HEK293 (cell line): ENCODE results near the gene NFKBIE.

Source experiments
- CTCF ChIA-PET: fragments of 350-600 bp; formaldehyde crosslinking; extraction: SDS; loops from one replicate; lab custom pipeline; 2021; ENCODE audit warnings: antibody characterized with exemption; lab: Yijun Ruan, JAX
- POLR2A ChIA-PET: fragments of 300-600 bp; formaldehyde crosslinking; extraction: SDS; loops from one replicate; lab custom pipeline; 2020; ENCODE audit warnings: antibody characterized with exemption, inconsistent platforms; lab: Yijun Ruan, JAX
- H3K27ac ChIP-seq: fragments of 200-500 bp; sonication (Bioruptor generic); 2 replicates; pipeline ENCODE4 v1.5.1; 2014; ENCODE audit warnings: low read depth, low read length, control low read depth, inconsistent platforms; ENCODE audit errors: extremely low read depth
- H3K36me3 ChIP-seq, 2 experiments: fragments of 200-500 bp in 1 of 2; sonication (Bioruptor generic) in 1 of 2; 1 replicate in 1 of 2; 2 replicates in 1 of 2; pipeline ENCODE4 v1.5.1; 2014 to 2017; ENCODE audit warnings: inconsistent platforms in 2 of 2, low read length in 2 of 2; ENCODE audit not compliant: control insufficient read depth in 2 of 2, insufficient read depth in 1 of 2
- H3K4me1 ChIP-seq: fragments of 200-500 bp; sonication (Bioruptor generic); 2 replicates; pipeline ENCODE4 v1.5.1; 2014; ENCODE audit warnings: mild to moderate bottlenecking, low read length, inconsistent platforms; ENCODE audit not compliant: control insufficient read depth, insufficient read depth
- H3K4me3 ChIP-seq: 2 replicates; pipeline ENCODE4 v1.5.1; 2011; ENCODE audit warnings: low read depth, mild to moderate bottlenecking, control low read depth, low read length, moderate library complexity
- H3K9me3 ChIP-seq: fragments of 200-500 bp; sonication (Bioruptor generic); 2 replicates; pipeline ENCODE4 v1.5.1; 2014; ENCODE audit warnings: low read depth, low read length, inconsistent platforms; ENCODE audit not compliant: control insufficient read depth, insufficient read depth
- AEBP2 ChIP-seq: fragments of 450-650 bp; formaldehyde crosslinking; IDR thresholded peaks from 2 replicates; pipeline ENCODE4 v1.5.1; 2016; ENCODE audit warnings: missing biosample characterization, missing genetic modification characterization, borderline replicate concordance
- CTCF ChIP-seq: fragments of 450-650 bp; formaldehyde crosslinking; IDR thresholded peaks from 2 replicates; pipeline ENCODE4 v1.5.1; 2016; ENCODE audit warnings: missing biosample characterization, missing genetic modification characterization
- EGR2 ChIP-seq: fragments of 450-650 bp; formaldehyde crosslinking; IDR thresholded peaks from 2 replicates; pipeline ENCODE4 v1.5.1; 2016; ENCODE audit warnings: low read depth, missing biosample characterization, missing genetic modification characterization
- IKZF3 ChIP-seq: fragments of 450-650 bp; IDR thresholded peaks from 2 replicates; pipeline ENCODE4 v1.5.0; 2018; ENCODE audit warnings: missing biosample characterization, mild to moderate bottlenecking, missing genetic modification characterization, moderate library complexity
- OSR2 ChIP-seq: fragments of 450-650 bp; formaldehyde crosslinking; IDR thresholded peaks from 2 replicates; pipeline ENCODE4 v1.5.1; 2016; ENCODE audit warnings: missing biosample characterization, missing genetic modification characterization
- PRDM1 ChIP-seq: fragments of 450-650 bp; formaldehyde crosslinking; IDR thresholded peaks from 2 replicates; pipeline ENCODE4; 2016; ENCODE audit warnings: missing biosample characterization, missing genetic modification characterization
- ZBTB17 ChIP-seq: fragments of 450-650 bp; formaldehyde crosslinking; IDR thresholded peaks from 2 replicates; pipeline ENCODE4 v1.5.1; 2016; ENCODE audit warnings: missing biosample characterization, missing genetic modification characterization
- ZFP3 ChIP-seq: fragments of 450-650 bp; formaldehyde crosslinking; IDR thresholded peaks from 2 replicates; pipeline ENCODE4 v1.5.1; 2016; ENCODE audit warnings: low read depth, missing biosample characterization, missing genetic modification characterization
- ZFP37 ChIP-seq: fragments of 450-650 bp; formaldehyde crosslinking; IDR thresholded peaks from 2 replicates; pipeline ENCODE4 v1.5.1; 2016; ENCODE audit warnings: missing biosample characterization, missing genetic modification characterization
- ZNF114 ChIP-seq: fragments of 450-650 bp; formaldehyde crosslinking; IDR thresholded peaks from 2 replicates; pipeline ENCODE4 v1.5.0; 2017; ENCODE audit warnings: missing biosample characterization, missing genetic modification characterization
- ZNF121 ChIP-seq: fragments of 450-650 bp; formaldehyde crosslinking; IDR thresholded peaks from 2 replicates; pipeline ENCODE4 v1.5.1; 2016; ENCODE audit warnings: missing biosample characterization, missing genetic modification characterization
- ZNF169 ChIP-seq: fragments of 450-650 bp; formaldehyde crosslinking; IDR thresholded peaks from 2 replicates; pipeline ENCODE4 v1.5.1; 2016; ENCODE audit warnings: missing biosample characterization, missing genetic modification characterization
- ZNF174 ChIP-seq: fragments of 450-650 bp; formaldehyde crosslinking; IDR thresholded peaks from 2 replicates; pipeline ENCODE4 v1.5.0; 2017; ENCODE audit warnings: missing biosample characterization, mild to moderate bottlenecking, missing genetic modification characterization
- ZNF350 ChIP-seq: fragments of 450-650 bp; formaldehyde crosslinking; IDR thresholded peaks from 2 replicates; pipeline ENCODE4 v1.5.0; 2017; ENCODE audit warnings: missing biosample characterization, mild to moderate bottlenecking, missing genetic modification characterization
- ZNF366 ChIP-seq: fragments of 450-650 bp; formaldehyde crosslinking; conservative IDR thresholded peaks from 2 replicates; pipeline ENCODE4 v1.5.1; 2016; ENCODE audit warnings: missing biosample characterization, missing genetic modification characterization
- ZNF426 ChIP-seq: fragments of 450-650 bp; formaldehyde crosslinking; IDR thresholded peaks from 2 replicates; pipeline ENCODE4 v1.5.1; 2017; ENCODE audit warnings: missing biosample characterization, missing genetic modification characterization, mild to moderate bottlenecking, inconsistent platforms, moderate library complexity
- ZNF621 ChIP-seq: fragments of 450-650 bp; formaldehyde crosslinking; IDR thresholded peaks from 2 replicates; pipeline ENCODE4 v1.5.1; 2017; ENCODE audit warnings: missing biosample characterization, missing genetic modification characterization
- ZNF623 ChIP-seq: fragments of 450-650 bp; formaldehyde crosslinking; IDR thresholded peaks from 2 replicates; pipeline ENCODE4 v1.5.1; 2016; ENCODE audit warnings: missing biosample characterization, missing genetic modification characterization
- ZNF654 ChIP-seq: fragments of 450-650 bp; formaldehyde crosslinking; IDR thresholded peaks from 2 replicates; pipeline ENCODE4 v1.5.1; 2016; ENCODE audit warnings: low read depth, missing biosample characterization, missing genetic modification characterization
- TF ChIP-seq, protein P1 (sequence below): fragments of 450-650 bp; formaldehyde crosslinking; conservative IDR thresholded peaks from 2 replicates; pipeline ENCODE4 v1.5.1; 2016; ENCODE audit warnings: low read depth, missing biosample characterization, missing genetic modification characterization
- TF ChIP-seq, protein P2 (sequence below): fragments of 450-650 bp; formaldehyde crosslinking; IDR thresholded peaks from 2 replicates; pipeline ENCODE4 v1.5.1; 2016; ENCODE audit warnings: missing biosample characterization, missing genetic modification characterization

NFKBIE gene

GRCh38 chr6:44254191-44255104, 10.9 kb downstream of the NFKBIE start:
- H3K4me3 ChIP-seq = no peak overlapping the region
- CTCF ChIA-PET = interaction anchor here (0.6 to 3.2 kb wide), 25 partner anchors 8 to 1805 kb away, joined by 3 to 35 read pairs (median 3); partner anchors contain the start of genes AARS2 and SLC29A1
- no peaks in the 10 kb centered on the region for H3K9me3 ChIP-seq
- peaks cover 23 to 73% of the 10 kb centered on the region in 2 experiments for H3K36me3 ChIP-seq
- POLR2A ChIA-PET = interaction anchor here (0.6 to 3.7 kb wide), 6 partner anchors 8 to 40 kb away, joined by 3 to 131 read pairs (median 6); partner anchors contain the start of genes HSP90AB1 and SLC29A1
- no peak overlapping the region for H3K27ac ChIP-seq
- 0 out of 2 replicates have a peak, but pooled peaks have one; percentile 9 for TF ChIP-seq EGR2
- no peak for TF ChIP-seq ZNF114
- no peak for TF ChIP-seq ZNF121 (tag by site-specific recombination)
- TF ChIP-seq PRDM1 (tag by site-specific recombination) = no peak
- TF ChIP-seq ZNF366 (tag by site-specific recombination) = 0 out of 2 replicates have a peak, but pooled peaks have one; percentile 16
- H3K4me1 ChIP-seq = no peaks in the 10 kb centered on the region

DNA sequence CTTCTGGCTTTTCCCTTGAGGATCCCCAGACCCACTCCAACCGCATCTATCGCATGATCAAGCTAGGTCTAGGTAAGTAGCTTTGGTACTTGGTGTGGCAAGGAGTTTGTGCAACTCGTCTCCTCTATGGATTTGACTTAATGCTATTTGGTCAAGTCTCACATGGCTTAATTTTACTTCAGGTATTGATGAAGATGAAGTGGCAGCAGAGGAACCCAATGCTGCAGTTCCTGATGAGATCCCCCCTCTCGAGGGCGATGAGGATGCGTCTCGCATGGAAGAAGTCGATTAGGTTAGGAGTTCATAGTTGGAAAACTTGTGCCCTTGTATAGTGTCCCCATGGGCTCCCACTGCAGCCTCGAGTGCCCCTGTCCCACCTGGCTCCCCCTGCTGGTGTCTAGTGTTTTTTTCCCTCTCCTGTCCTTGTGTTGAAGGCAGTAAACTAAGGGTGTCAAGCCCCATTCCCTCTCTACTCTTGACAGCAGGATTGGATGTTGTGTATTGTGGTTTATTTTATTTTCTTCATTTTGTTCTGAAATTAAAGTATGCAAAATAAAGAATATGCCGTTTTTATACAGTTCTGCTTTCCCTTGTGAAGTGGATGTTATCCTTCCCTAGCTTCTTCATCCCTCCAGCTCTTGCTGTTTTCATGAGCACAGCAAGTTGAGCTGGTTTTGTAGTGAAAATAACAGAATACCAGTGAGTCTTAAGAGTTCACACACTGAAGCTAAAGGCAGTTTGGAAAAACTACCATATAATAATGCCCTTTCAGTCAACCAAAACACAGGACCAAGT, 11.8 kb downstream of the NFKBIE start:
- no peak overlapping the region; the same call in 1 of the 2 replicates for H3K27ac ChIP-seq
- no peaks in the 10 kb centered on the region for H3K9me3 ChIP-seq
- no peak overlapping the region for H3K4me3 ChIP-seq
- H3K36me3 ChIP-seq = peaks cover 28 to 76% of the 10 kb centered on the region in 2 experiments
- ChIA-PET POLR2A (interaction anchor here (0.6 to 2.3 kb wide), 3 partner anchors 16 to 35 kb away, joined by 3 to 7 read pairs (median 6); partner anchors contain the start of gene SLC29A1), CTCF (interaction anchor here (0.6 to 2.5 kb wide), 18 partner anchors 9 to 1804 kb away, joined by 3 to 12 read pairs (median 3); partner anchors contain the start of gene SLC29A1)
- H3K4me1 ChIP-seq = no peaks in the 10 kb centered on the region
- TF ChIP-seq IKZF3 (tag by site-specific recombination) = 0 out of 2 replicates have a peak, but pooled peaks have one; percentile 11
- TF ChIP-seq OSR2 (tag by site-specific recombination) = no peak
- TF ChIP-seq, protein P1, sequence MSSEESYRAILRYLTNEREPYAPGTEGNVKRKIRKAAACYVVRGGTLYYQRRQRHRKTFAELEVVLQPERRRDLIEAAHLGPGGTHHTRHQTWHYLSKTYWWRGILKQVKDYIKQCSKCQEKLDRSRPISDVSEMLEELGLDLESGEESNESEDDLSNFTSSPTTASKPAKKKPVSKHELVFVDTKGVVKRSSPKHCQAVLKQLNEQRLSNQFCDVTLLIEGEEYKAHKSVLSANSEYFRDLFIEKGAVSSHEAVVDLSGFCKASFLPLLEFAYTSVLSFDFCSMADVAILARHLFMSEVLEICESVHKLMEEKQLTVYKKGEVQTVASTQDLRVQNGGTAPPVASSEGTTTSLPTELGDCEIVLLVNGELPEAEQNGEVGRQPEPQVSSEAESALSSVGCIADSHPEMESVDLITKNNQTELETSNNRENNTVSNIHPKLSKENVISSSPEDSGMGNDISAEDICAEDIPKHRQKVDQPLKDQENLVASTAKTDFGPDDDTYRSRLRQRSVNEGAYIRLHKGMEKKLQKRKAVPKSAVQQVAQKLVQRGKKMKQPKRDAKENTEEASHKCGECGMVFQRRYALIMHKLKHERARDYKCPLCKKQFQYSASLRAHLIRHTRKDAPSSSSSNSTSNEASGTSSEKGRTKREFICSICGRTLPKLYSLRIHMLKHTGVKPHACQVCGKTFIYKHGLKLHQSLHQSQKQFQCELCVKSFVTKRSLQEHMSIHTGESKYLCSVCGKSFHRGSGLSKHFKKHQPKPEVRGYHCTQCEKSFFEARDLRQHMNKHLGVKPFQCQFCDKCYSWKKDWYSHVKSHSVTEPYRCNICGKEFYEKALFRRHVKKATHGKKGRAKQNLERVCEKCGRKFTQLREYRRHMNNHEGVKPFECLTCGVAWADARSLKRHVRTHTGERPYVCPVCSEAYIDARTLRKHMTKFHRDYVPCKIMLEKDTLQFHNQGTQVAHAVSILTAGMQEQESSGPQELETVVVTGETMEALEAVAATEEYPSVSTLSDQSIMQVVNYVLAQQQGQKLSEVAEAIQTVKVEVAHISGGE (tag by site-specific recombination) = peak; percentile 46; the same call in 1 of the 2 replicates
- TF ChIP-seq ZNF169 (tag by site-specific recombination) = no peak
- peak; percentile 61 for TF ChIP-seq CTCF
- no peak for TF ChIP-seq ZNF623 (tag by site-specific recombination)
- no peak for TF ChIP-seq ZNF174 (tag by site-specific recombination)
- TF ChIP-seq, protein P2, sequence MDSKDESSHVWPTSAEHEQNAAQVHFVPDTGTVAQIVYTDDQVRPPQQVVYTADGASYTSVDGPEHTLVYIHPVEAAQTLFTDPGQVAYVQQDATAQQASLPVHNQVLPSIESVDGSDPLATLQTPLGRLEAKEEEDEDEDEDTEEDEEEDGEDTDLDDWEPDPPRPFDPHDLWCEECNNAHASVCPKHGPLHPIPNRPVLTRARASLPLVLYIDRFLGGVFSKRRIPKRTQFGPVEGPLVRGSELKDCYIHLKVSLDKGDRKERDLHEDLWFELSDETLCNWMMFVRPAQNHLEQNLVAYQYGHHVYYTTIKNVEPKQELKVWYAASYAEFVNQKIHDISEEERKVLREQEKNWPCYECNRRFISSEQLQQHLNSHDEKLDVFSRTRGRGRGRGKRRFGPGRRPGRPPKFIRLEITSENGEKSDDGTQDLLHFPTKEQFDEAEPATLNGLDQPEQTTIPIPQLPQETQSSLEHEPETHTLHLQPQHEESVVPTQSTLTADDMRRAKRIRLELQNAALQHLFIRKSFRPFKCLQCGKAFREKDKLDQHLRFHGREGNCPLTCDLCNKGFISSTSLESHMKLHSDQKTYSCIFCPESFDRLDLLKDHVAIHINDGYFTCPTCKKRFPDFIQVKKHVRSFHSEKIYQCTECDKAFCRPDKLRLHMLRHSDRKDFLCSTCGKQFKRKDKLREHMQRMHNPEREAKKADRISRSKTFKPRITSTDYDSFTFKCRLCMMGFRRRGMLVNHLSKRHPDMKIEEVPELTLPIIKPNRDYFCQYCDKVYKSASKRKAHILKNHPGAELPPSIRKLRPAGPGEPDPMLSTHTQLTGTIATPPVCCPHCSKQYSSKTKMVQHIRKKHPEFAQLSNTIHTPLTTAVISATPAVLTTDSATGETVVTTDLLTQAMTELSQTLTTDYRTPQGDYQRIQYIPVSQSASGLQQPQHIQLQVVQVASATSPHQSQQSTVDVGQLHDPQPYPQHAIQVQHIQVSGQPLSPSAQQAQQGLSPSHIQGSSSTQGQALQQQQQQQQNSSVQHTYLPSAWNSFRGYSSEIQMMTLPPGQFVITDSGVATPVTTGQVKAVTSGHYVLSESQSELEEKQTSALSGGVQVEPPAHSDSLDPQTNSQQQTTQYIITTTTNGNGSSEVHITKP (tag by site-specific recombination) = no peak
- no peak for TF ChIP-seq ZNF621 (tag by site-specific recombination)
- TF ChIP-seq ZBTB17 (tag by site-specific recombination) = peak; percentile 70
- no peak for TF ChIP-seq AEBP2
- no peak for TF ChIP-seq ZNF426 (tag by site-specific recombination)
- TF ChIP-seq ZNF654 (tag by site-specific recombination) = peak; percentile 29
- no peak for TF ChIP-seq ZFP3
- 0 out of 2 replicates have a peak, but pooled peaks have one; percentile 4 for TF ChIP-seq ZFP37 (tag by site-specific recombination)
- TF ChIP-seq ZNF350 (tag by site-specific recombination) = no peak
